ENCODE measurements around the gene PADI4.
A peak's percentile ranks its signal among the peaks of the same experiment; 100 is the strongest.

Gene PADI4

DNA sequence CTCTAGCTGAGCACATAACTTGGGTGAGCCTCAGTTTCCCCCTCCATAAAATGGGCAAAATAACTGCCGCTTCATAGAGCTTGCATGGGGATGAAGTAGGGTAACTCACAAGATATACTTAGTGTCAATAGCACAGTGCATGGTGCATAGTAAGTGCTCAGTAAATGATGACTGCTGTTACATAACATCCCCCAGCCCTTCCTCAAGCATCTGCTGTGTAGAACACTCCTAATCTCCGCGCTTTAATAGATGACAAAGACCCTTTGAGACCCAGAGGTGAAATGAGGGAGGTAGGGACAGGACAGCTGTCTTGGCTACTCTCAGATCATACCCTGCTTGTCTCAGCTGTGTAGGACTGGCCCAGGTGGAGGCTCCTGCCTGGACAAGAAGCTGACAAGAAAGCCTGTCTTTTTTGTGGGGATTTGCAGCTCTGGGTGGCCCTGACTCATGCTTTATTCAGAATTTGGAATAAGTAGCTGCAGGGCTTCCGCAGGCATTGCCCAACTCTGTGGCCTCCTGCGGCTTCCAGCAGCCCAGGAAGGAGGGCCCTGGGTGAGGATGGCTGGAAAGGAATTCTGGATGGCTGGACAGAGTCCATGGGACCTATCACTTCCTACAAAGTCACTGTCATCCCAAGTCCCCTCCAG, 20.7 kb upstream of the PADI4 start:
- TF ChIP-seq, protein P1, sequence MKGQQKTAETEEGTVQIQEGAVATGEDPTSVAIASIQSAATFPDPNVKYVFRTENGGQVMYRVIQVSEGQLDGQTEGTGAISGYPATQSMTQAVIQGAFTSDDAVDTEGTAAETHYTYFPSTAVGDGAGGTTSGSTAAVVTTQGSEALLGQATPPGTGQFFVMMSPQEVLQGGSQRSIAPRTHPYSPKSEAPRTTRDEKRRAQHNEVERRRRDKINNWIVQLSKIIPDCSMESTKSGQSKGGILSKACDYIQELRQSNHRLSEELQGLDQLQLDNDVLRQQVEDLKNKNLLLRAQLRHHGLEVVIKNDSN (IDR thresholded peaks at IDR 0.05) = no peak
- TF ChIP-seq, protein P2, sequence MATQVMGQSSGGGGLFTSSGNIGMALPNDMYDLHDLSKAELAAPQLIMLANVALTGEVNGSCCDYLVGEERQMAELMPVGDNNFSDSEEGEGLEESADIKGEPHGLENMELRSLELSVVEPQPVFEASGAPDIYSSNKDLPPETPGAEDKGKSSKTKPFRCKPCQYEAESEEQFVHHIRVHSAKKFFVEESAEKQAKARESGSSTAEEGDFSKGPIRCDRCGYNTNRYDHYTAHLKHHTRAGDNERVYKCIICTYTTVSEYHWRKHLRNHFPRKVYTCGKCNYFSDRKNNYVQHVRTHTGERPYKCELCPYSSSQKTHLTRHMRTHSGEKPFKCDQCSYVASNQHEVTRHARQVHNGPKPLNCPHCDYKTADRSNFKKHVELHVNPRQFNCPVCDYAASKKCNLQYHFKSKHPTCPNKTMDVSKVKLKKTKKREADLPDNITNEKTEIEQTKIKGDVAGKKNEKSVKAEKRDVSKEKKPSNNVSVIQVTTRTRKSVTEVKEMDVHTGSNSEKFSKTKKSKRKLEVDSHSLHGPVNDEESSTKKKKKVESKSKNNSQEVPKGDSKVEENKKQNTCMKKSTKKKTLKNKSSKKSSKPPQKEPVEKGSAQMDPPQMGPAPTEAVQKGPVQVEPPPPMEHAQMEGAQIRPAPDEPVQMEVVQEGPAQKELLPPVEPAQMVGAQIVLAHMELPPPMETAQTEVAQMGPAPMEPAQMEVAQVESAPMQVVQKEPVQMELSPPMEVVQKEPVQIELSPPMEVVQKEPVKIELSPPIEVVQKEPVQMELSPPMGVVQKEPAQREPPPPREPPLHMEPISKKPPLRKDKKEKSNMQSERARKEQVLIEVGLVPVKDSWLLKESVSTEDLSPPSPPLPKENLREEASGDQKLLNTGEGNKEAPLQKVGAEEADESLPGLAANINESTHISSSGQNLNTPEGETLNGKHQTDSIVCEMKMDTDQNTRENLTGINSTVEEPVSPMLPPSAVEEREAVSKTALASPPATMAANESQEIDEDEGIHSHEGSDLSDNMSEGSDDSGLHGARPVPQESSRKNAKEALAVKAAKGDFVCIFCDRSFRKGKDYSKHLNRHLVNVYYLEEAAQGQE (IDR thresholded peaks at IDR 0.05; ENCODE audit: low read depth) = no peak
- TF ChIP-seq, protein P3, sequence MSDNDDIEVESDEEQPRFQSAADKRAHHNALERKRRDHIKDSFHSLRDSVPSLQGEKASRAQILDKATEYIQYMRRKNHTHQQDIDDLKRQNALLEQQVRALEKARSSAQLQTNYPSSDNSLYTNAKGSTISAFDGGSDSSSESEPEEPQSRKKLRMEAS (IDR thresholded peaks at IDR 0.05) = no peak
- TF ChIP-seq NFIC (IDR thresholded peaks at IDR 0.05) (no peak), ZBTB7A (IDR thresholded peaks at IDR 0.05; ENCODE audit: low read depth) (no peak), YY1 (IDR thresholded peaks at IDR 0.05; ENCODE audit: low read depth) (no peak), CEBPB (IDR thresholded peaks at IDR 0.05) (peak; percentile 86)

DNA sequence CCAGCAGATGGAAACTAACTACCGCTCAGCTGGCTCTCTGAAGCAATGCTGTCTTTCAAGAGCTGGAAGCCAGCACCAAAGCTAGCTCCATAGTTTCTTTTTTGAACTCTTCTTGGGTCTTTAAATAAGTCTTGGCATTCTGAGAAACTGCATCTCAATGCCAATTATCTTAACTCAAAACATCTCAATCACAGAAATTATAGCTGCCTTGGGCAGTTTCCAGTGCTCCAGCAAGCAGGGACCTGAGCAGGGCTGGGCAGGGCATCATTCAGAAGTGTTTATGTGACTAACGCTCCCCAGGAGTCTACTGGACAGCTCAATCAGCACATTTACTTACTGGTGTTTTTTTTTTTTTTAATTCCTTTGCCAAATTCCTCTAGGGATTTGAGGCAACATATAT, 18.3 kb upstream of the PADI4 start:
- TF ChIP-seq RAD21 (IDR thresholded peaks at IDR 0.05; ENCODE audit: low read depth) (no peak), CEBPB (IDR thresholded peaks at IDR 0.05) (no peak), NFIC (IDR thresholded peaks at IDR 0.05) (no peak), FOXM1 (IDR thresholded peaks at IDR 0.05; ENCODE audit: borderline replicate concordance, low read depth) (no peak), EP300 (IDR thresholded peaks at IDR 0.05; ENCODE audit: borderline replicate concordance) (no peak)
- TF ChIP-seq, protein P3 (IDR thresholded peaks at IDR 0.05) = no peak

DNA sequence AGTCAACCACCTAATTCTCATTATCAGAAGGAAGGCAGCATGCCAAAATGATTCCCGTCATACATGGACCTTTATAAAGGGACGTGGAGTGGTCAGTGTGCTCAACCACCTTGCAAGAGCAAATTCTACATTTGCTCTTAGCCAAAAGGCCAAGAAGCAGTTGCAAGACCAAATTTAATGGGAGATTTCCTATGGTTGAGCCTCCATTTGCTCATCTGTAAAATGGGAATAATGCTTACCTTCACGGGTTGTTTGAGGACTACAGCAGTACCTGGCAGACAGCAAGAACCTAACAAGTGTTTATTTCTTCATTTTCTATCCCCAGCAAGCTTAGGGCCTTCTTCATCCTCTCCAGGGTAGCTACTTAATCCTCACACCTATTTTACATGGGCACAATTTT, 17.4 kb upstream of the PADI4 start:
- TF ChIP-seq NFIC (IDR thresholded peaks at IDR 0.05) = no peak
- no peak for TF ChIP-seq RAD21 (IDR thresholded peaks at IDR 0.05; ENCODE audit: low read depth)
- TF ChIP-seq TEAD4 (IDR thresholded peaks at IDR 0.05) = no peak
- TF ChIP-seq, protein P1 (IDR thresholded peaks at IDR 0.05) = no peak
- no peak for TF ChIP-seq YY1 (IDR thresholded peaks at IDR 0.05; ENCODE audit: low read depth)
- no peak for TF ChIP-seq CEBPB (IDR thresholded peaks at IDR 0.05)
- no peak for TF ChIP-seq FOXM1 (IDR thresholded peaks at IDR 0.05; ENCODE audit: borderline replicate concordance, low read depth)

DNA sequence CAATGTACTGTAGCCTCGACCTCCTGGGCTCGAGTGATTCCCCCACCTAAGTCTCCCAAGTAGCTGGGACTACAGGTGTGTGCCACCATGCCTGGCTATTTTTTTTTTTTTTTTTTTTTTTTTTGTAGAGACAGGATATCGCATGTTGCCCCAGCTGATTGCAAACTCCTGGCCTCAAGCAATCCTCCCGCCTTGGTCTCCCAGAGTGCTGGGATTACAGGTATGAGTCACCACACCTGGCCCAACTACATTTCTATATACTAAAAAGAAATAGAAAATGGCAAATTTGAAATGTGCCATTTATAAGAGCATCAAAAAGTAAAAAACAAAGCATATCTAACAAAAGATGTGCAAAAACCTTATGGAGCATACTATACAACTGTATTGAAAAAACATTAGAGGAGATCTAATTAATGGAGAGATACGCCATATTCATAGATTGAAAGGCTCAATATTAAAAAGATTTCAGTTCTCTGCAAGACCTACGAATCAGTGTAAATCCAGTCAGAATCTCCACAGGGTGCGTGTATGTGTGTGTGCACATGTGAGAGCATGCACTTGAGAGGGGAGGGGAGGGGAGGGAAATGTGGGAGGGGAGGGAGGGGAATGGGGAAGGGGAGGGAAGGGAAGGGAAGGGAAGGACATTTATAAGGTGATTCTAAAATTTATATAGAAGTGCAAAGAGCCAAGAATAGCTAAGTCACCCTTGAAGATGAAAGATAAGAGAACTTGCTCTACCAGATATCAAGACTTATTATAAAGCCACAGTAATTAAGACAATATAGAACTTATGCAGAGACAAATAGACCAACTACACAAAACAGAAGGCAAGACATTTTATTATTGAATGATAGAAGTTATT, 15.5 kb upstream of the PADI4 start:
- TF ChIP-seq, protein P3 (IDR thresholded peaks at IDR 0.05) = 0 out of 2 replicates have a peak, but pooled peaks have one; percentile 13
- no peak for TF ChIP-seq FOXM1 (IDR thresholded peaks at IDR 0.05; ENCODE audit: borderline replicate concordance, low read depth)

DNA sequence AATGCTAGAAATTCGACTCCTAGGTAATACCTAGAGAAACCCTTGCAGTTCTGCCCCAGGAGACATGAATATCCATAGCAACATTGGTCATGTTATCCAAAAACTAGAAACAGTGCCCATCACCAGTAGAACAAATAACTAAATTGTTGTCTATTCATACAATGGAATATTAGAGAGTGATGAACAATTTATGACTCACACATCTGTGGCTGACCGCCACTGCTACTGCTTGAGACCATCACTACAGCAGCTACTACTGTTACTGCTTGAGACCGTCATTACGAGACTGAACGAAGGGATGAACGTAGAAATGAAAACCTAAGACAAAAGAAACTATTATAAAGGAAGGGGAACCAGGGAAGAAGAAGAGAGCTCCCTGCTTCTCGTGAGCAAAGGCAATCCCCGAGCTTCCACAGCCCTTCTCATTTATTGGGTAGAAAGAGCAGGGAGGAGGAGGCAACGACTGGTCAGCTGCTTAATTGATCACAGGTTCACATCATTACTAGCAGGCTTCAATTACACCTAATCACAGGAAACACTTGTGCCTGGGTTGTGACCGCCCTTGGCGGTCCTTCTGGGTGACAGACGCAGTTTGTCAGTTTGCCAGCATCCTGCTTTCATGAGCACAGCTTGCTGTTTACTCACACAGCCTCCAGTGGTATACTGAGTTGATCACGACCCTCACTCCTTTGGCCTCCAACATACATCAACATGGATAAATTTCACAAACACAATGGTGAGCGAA, 14.1 kb upstream of the PADI4 start:
- TF ChIP-seq, protein P3 (IDR thresholded peaks at IDR 0.05) = no peak
- no peak for TF ChIP-seq EGR1 (IDR thresholded peaks at IDR 0.05)
- TF ChIP-seq EP300 (IDR thresholded peaks at IDR 0.05; ENCODE audit: borderline replicate concordance) = no peak
- TF ChIP-seq, protein P1 (IDR thresholded peaks at IDR 0.05) = no peak
- TF ChIP-seq, protein P2 (IDR thresholded peaks at IDR 0.05; ENCODE audit: low read depth) = no peak
